Activated naive CD4-positive, alpha-beta T cell treated with anti-CD3 and anti-CD28 coated beads, Interleukin-2, amount 50 U/mL, for 24 hours (primary cell): ENCODE measurements around the gene GGNBP2.
A peak's percentile ranks its signal among the peaks of the same experiment; 100 is the strongest.
"Not testable (repeated sequence)": the region's sequence is repeated elsewhere in the genome, so short reads cannot be mapped to it uniquely, and the experiment has no call there.

ENCODE experiments used
- H3K27ac Mint-ChIP-seq: one replicate; pipeline ENCODE4 v1.8.0; 2021; ENCODE audit warnings: mild to moderate bottlenecking, mixed read lengths
- H3K27me3 Mint-ChIP-seq: one replicate; pipeline ENCODE4 v1.8.0; 2021; ENCODE audit warnings: mixed read lengths
- H3K36me3 Mint-ChIP-seq: one replicate; pipeline ENCODE4 v1.8.0; 2021; ENCODE audit warnings: mixed read lengths
- H3K4me1 Mint-ChIP-seq: one replicate; pipeline ENCODE4 v1.8.0; 2021; ENCODE audit warnings: mixed read lengths
- H3K4me3 Mint-ChIP-seq: one replicate; pipeline ENCODE4 v1.8.0; 2021; ENCODE audit warnings: mild to moderate bottlenecking, mixed read lengths
- H3K9me3 Mint-ChIP-seq: one replicate; pipeline ENCODE4 v1.8.0; 2021; ENCODE audit warnings: mixed read lengths

GGNBP2 gene

DNA sequence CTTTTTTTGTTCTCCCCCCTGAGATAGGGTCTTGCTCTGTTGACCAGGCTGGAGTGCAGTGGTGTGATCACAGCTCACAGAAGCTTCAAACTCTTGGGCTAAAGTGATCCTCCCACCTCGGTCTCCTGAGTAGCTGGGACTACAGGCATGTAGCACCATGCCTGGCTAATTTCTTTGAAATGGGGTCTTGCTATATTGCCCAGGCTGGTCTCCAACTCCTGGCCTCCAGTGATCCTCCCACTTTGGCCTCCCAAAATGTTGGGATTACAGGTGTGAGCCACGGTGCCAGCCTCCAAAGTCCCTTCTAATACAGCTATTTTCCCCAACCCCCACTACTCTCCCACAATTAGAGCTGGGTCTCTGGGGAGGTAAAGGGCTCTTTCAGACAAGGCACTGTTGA, 36.3 kb upstream of the GGNBP2 start:
- H3K36me3 Mint-ChIP-seq, H3K27me3 Mint-ChIP-seq, H3K27ac Mint-ChIP-seq, H3K4me3 Mint-ChIP-seq, H3K9me3 Mint-ChIP-seq, H3K4me1 Mint-ChIP-seq: not testable (repeated sequence)

- Mint-ChIP-seq H3K27me3 (no peaks in the 10 kb centered on the region), H3K4me3 (no peak overlapping the region), H3K9me3 (no peaks in the 10 kb centered on the region), H3K36me3 (peaks cover 7% of the 10 kb centered on the region), H3K27ac (no peak overlapping the region), H3K4me1 (no peaks in the 10 kb centered on the region)
These were observed 35.3 kb upstream of the GGNBP2 start for GRCh38 chr17:36509272-36509985.

DNA sequence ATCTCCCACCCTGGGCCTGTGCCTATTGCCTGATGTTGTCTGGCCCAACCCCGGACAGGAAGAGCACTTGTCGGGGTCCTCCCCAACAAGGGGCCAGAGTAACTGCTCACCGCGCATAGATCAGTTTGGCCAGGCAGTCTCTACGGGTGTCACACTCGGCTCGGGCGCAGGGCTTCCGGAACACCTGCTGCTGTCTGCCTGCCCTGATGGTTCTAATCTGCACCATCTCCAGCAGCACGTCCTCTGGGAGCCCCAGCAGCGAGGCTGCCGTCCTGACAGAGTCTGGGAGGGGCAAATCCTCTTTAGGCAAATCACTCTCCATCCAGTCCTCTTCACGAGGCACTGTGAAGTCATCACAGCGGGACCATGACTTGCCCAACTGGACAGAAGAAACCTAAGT, 34.1 kb upstream of the GGNBP2 start:
- Mint-ChIP-seq H3K27ac (no peak overlapping the region), H3K9me3 (no peaks in the 10 kb centered on the region), H3K27me3 (no peaks in the 10 kb centered on the region), H3K4me1 (no peaks in the 10 kb centered on the region), H3K4me3 (no peak overlapping the region), H3K36me3 (peaks cover 7% of the 10 kb centered on the region)

DNA sequence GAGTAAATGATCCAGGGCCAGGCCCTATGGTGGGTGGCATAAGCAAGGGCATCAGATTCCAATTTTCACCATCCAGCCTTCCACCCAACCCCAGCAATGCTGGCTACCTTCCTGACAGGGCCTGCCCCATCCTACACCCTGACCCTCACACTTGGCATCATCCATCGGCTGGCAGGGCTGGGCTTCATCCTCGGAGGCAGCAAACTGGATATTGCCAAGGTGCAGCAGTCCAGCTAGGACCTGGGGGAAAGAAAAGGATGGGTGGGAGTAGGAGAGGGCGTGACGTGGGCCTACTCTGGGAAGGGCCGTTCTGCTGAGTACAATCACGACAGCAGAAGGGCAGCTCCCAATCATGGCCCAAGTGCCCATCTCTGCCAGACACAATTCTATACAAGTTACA, 33.5 kb upstream of the GGNBP2 start:
- peaks cover 7% of the 10 kb centered on the region for H3K36me3 Mint-ChIP-seq
- no peak overlapping the region for H3K27ac Mint-ChIP-seq
- H3K4me1 Mint-ChIP-seq, result no peaks in the 10 kb centered on the region
- H3K27me3 Mint-ChIP-seq, result no peaks in the 10 kb centered on the region
- H3K9me3 Mint-ChIP-seq, result no peaks in the 10 kb centered on the region
- H3K4me3 Mint-ChIP-seq, result no peak overlapping the region

GRCh38 chr17:36512641-36513040, 32.1 kb upstream of the GGNBP2 start:
- H3K4me1 Mint-ChIP-seq, result no peaks in the 10 kb centered on the region
- H3K27ac Mint-ChIP-seq, result no peak overlapping the region
- H3K9me3 Mint-ChIP-seq, result no peaks in the 10 kb centered on the region
- peaks cover 8% of the 10 kb centered on the region for H3K36me3 Mint-ChIP-seq
- H3K27me3 Mint-ChIP-seq, result no peaks in the 10 kb centered on the region
- H3K4me3 Mint-ChIP-seq, result no peak overlapping the region

DNA sequence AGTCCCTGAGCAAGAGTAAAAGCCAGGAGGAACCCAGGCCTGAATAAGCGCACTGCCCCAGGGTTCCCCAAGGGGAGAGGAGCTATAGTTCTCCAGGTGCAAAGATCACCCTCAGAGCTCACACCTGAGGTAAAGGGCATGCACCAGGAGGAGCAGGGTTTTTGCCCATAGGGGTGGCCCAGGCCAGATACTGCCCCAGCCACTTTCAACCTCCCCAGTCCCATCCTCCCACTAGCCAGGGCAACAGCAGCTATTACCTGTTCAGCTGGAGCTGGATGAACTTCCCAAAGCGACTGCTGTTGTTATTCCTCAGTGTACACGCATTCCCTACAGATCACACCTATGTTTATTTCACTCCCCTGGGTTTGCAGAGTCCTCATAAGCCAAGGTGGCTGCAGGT, 29.9 kb upstream of the GGNBP2 start:
- peaks cover 4% of the 10 kb centered on the region for H3K36me3 Mint-ChIP-seq
- H3K27ac Mint-ChIP-seq, result no peak overlapping the region

GRCh38 chr17:36515837-36516236, 28.9 kb upstream of the GGNBP2 start:
- Mint-ChIP-seq H3K9me3 (no peaks in the 10 kb centered on the region), H3K36me3 (peaks cover 11% of the 10 kb centered on the region), H3K27me3 (no peaks in the 10 kb centered on the region), H3K4me1 (no peaks in the 10 kb centered on the region), H3K27ac (no peak overlapping the region), H3K4me3 (no peak overlapping the region)

More for the DNA sequence above, 29.9 kb upstream of the GGNBP2 start:
- H3K4me1 Mint-ChIP-seq, result no peaks in the 10 kb centered on the region
- H3K4me3 Mint-ChIP-seq, result no peak overlapping the region
- H3K27me3 Mint-ChIP-seq, result no peaks in the 10 kb centered on the region
- H3K9me3 Mint-ChIP-seq, result no peaks in the 10 kb centered on the region

DNA sequence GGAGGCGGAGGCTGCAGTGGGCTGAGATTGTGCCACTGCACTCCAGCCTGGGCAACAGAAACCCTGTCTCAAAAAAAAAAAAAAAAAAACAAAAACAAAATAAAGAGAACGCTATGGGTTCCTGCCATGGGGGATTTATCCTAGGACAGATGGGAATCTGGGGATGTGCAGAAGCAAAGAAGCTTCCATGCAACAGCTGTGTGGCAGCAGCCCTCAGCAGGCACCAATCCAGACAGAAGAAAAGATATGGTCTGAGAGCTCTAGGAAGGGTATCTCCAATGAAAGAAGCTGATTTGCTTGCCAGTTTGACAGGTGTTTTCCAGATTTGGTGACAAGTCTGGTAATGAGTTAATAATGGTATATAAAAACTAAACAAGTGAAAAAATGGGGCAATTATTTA, 21.6 kb upstream of the GGNBP2 start:
- peaks cover 28% of the 10 kb centered on the region for H3K36me3 Mint-ChIP-seq
- no peaks in the 10 kb centered on the region for H3K9me3 Mint-ChIP-seq
- H3K4me1 Mint-ChIP-seq, result peaks cover 23% of the 10 kb centered on the region
- H3K4me3 Mint-ChIP-seq, result no peak overlapping the region
- no peaks in the 10 kb centered on the region for H3K27me3 Mint-ChIP-seq
- no peak overlapping the region for H3K27ac Mint-ChIP-seq

GRCh38 chr17:36524428-36524876, 20.3 kb upstream of the GGNBP2 start:
- H3K36me3 Mint-ChIP-seq, result peaks cover 32% of the 10 kb centered on the region
- peak overlapping the region; percentile 90 for H3K27ac Mint-ChIP-seq
- no peaks in the 10 kb centered on the region for H3K9me3 Mint-ChIP-seq
- no peaks in the 10 kb centered on the region for H3K27me3 Mint-ChIP-seq
- H3K4me1 Mint-ChIP-seq, result peaks cover 27% of the 10 kb centered on the region
- H3K4me3 Mint-ChIP-seq, result no peak overlapping the region

GRCh38 chr17:36525113-36525512, 19.6 kb upstream of the GGNBP2 start:
- no peaks in the 10 kb centered on the region for H3K27me3 Mint-ChIP-seq
- no peaks in the 10 kb centered on the region for H3K9me3 Mint-ChIP-seq
- peaks cover 32% of the 10 kb centered on the region for H3K36me3 Mint-ChIP-seq
- no peak overlapping the region for H3K4me3 Mint-ChIP-seq
- no peak overlapping the region for H3K27ac Mint-ChIP-seq
- peaks cover 27% of the 10 kb centered on the region for H3K4me1 Mint-ChIP-seq

GRCh38 chr17:36525888-36526287, 18.8 kb upstream of the GGNBP2 start:
- H3K4me3 Mint-ChIP-seq, result no peak overlapping the region
- peaks cover 27% of the 10 kb centered on the region for H3K4me1 Mint-ChIP-seq
- no peaks in the 10 kb centered on the region for H3K27me3 Mint-ChIP-seq
- peaks cover 24% of the 10 kb centered on the region for H3K36me3 Mint-ChIP-seq
- H3K27ac Mint-ChIP-seq, result no peak overlapping the region
- H3K9me3 Mint-ChIP-seq, result no peaks in the 10 kb centered on the region

GRCh38 chr17:36527621-36528250, 17.0 kb upstream of the GGNBP2 start:
- Mint-ChIP-seq H3K4me1 (peaks cover 35% of the 10 kb centered on the region), H3K36me3 (peaks cover 27% of the 10 kb centered on the region), H3K9me3 (no peaks in the 10 kb centered on the region), H3K4me3 (no peak overlapping the region), H3K27ac (no peak overlapping the region), H3K27me3 (no peaks in the 10 kb centered on the region)

- peaks cover 30% of the 10 kb centered on the region for H3K36me3 Mint-ChIP-seq
- H3K27ac Mint-ChIP-seq, result no peak overlapping the region
- H3K4me1 Mint-ChIP-seq, result peaks cover 44% of the 10 kb centered on the region
These were observed 15.6 kb upstream of the GGNBP2 start for GRCh38 chr17:36529121-36529520.

GRCh38 chr17:36532435-36532975, 12.2 kb upstream of the GGNBP2 start:
- peaks cover 28% of the 10 kb centered on the region for H3K4me1 Mint-ChIP-seq
- no peaks in the 10 kb centered on the region for H3K27me3 Mint-ChIP-seq
- peak overlapping the region; percentile 77 for H3K27ac Mint-ChIP-seq
- H3K9me3 Mint-ChIP-seq, result no peaks in the 10 kb centered on the region
- peak overlapping the region; percentile 49 for H3K4me3 Mint-ChIP-seq
- H3K36me3 Mint-ChIP-seq, result peaks cover 15% of the 10 kb centered on the region

More at GRCh38 chr17:36529121-36529520, 15.6 kb upstream of the GGNBP2 start:
- H3K4me3 Mint-ChIP-seq, result no peak overlapping the region
- H3K27me3 Mint-ChIP-seq, result no peaks in the 10 kb centered on the region
- H3K9me3 Mint-ChIP-seq, result no peaks in the 10 kb centered on the region

GRCh38 chr17:36533935-36534839, 10.5 kb upstream of the GGNBP2 start:
- H3K4me1 Mint-ChIP-seq, result peaks cover 31% of the 10 kb centered on the region
- peak overlapping the region; percentile 97 for H3K4me3 Mint-ChIP-seq
- peak overlapping the region; percentile 99 for H3K27ac Mint-ChIP-seq
- H3K36me3 Mint-ChIP-seq, result peaks cover 13% of the 10 kb centered on the region
- no peaks in the 10 kb centered on the region for H3K9me3 Mint-ChIP-seq
- no peaks in the 10 kb centered on the region for H3K27me3 Mint-ChIP-seq
